ENCODE measurements around the gene AFF3. TPM values are rescaled to one million over a fixed set of nuclear protein-coding genes. Genes with fewer than 3 reads are reported as not detected.

The AFF3 gene
- total and polyA plus RNA-seq, 2 of the 13 experiments (the other 11 are each of a cell fraction or from before 2014, with no cell fraction given), result not detected

GRCh38 chr2:99694331-99694730 lies 448.1 kb downstream of the AFF3 start:
- Histone ChIP-seq H3K4me3 (replicated peaks in 1 of 3; ENCODE audit: insufficient read depth in 1 of 3, low read depth in 2 of 3, low read length in 3 of 3) (no peak overlapping the region), H3K4me1 (ENCODE audit: insufficient read depth, low read length) (no peaks in the 10 kb centered on the region), H4K20me1 (ENCODE audit: insufficient read depth, low read length) (no peaks in the 10 kb centered on the region), H3K9me3 (ENCODE audit: low read length) (no peaks in the 10 kb centered on the region), H3K36me3 (replicated peaks in 1 of 2; ENCODE audit: control insufficient read depth in 1 of 2, insufficient read depth in 2 of 2, low read length in 2 of 2) (no peaks in the 10 kb centered on the region), H3K27me3 (ENCODE audit: control insufficient read depth in 1 of 2, insufficient read depth in 2 of 2, low read length in 2 of 2) (no peaks in the 10 kb centered on the region), H3K79me2 (ENCODE audit: insufficient read depth, low read length) (no peaks in the 10 kb centered on the region), H3K9ac (ENCODE audit: insufficient read depth, low read depth, low read length) (no peak overlapping the region), H2AFZ (ENCODE audit: low read length) (no peak overlapping the region), H3K27ac (ENCODE audit: extremely low read length, insufficient read depth, low read length) (no peak overlapping the region), H3K4me2 (ENCODE audit: low read depth, low read length) (no peak overlapping the region)
- DNase-seq (ENCODE audit: low spot score) (no peak), FAIRE-seq (no peak), ATAC-seq (no peak)
- in situ Hi-C loops (cut with HindIII; ENCODE audit: extremely low pct_ligation_motif_present, low pct_unique_long_range_greater_than_20kb), result no loop called here
- intact Hi-C loops (cut with micrococcal nuclease; ENCODE audit: unreplicated experiment), result no loop called here
- BruUV-seq (replicated peaks), result no TSS peak
- ChIA-PET CTCF (ENCODE audit: low intra/inter-chr PET ratio, low total read pairs) (no interaction called here), POLR2A (no interaction called here)
- 28% methylated on average over 7 of the region's 7 CpGs for WGBS (ENCODE audit: low lambda C conversion rate)
- TF ChIP-seq ZSCAN25 (CRISPR knock-in tag; IDR thresholded peaks at IDR 0.05), result no peak
- TF ChIP-seq ZNF75D (CRISPR knock-in tag; IDR thresholded peaks at IDR 0.05; ENCODE audit: borderline replicate concordance), result no peak
- no peak for TF ChIP-seq SP4 (CRISPR knock-in tag; IDR thresholded peaks at IDR 0.05)
- no peak for TF ChIP-seq ZBTB2 (CRISPR knock-in tag; IDR thresholded peaks at IDR 0.05; ENCODE audit: low read depth)
- TF ChIP-seq ZNF776 (CRISPR knock-in tag; IDR thresholded peaks at IDR 0.05), result no peak
- TF ChIP-seq ZNF639 (CRISPR knock-in tag; conservative IDR thresholded peaks at IDR 0.05), result no peak
- TF ChIP-seq ZFP1 (CRISPR knock-in tag; IDR thresholded peaks at IDR 0.05), result no peak
- no peak for TF ChIP-seq ZNF670 (CRISPR knock-in tag; IDR thresholded peaks at IDR 0.05; ENCODE audit: borderline replicate concordance)
- no peak for TF ChIP-seq JARID2 (CRISPR knock-in tag; IDR thresholded peaks at IDR 0.05; ENCODE audit: insufficient replicate concordance)
- no peak for TF ChIP-seq HNF1B (CRISPR knock-in tag; IDR thresholded peaks at IDR 0.05)
- no peak for TF ChIP-seq ZSCAN5A (CRISPR knock-in tag; IDR thresholded peaks at IDR 0.05; ENCODE audit: borderline replicate concordance)
- TF ChIP-seq ZNF747 (CRISPR knock-in tag; IDR thresholded peaks at IDR 0.05; ENCODE audit: borderline replicate concordance), result no peak
- TF ChIP-seq CBX5 (CRISPR knock-in tag; IDR thresholded peaks at IDR 0.05; ENCODE audit: borderline replicate concordance), result no peak
- TF ChIP-seq PAXIP1 (CRISPR knock-in tag; conservative IDR thresholded peaks at IDR 0.05), result no peak
- TF ChIP-seq TEF (CRISPR knock-in tag; IDR thresholded peaks at IDR 0.05), result no peak

All from HepG2 (cell line).